ENCODE data around the gene EXOSC1.
"Not testable (repeated sequence)": the region's sequence is repeated elsewhere in the genome, so short reads cannot be mapped to it uniquely, and the experiment has no call there.

EXOSC1 gene, protein sequence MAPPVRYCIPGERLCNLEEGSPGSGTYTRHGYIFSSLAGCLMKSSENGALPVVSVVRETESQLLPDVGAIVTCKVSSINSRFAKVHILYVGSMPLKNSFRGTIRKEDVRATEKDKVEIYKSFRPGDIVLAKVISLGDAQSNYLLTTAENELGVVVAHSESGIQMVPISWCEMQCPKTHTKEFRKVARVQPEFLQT

DNA sequence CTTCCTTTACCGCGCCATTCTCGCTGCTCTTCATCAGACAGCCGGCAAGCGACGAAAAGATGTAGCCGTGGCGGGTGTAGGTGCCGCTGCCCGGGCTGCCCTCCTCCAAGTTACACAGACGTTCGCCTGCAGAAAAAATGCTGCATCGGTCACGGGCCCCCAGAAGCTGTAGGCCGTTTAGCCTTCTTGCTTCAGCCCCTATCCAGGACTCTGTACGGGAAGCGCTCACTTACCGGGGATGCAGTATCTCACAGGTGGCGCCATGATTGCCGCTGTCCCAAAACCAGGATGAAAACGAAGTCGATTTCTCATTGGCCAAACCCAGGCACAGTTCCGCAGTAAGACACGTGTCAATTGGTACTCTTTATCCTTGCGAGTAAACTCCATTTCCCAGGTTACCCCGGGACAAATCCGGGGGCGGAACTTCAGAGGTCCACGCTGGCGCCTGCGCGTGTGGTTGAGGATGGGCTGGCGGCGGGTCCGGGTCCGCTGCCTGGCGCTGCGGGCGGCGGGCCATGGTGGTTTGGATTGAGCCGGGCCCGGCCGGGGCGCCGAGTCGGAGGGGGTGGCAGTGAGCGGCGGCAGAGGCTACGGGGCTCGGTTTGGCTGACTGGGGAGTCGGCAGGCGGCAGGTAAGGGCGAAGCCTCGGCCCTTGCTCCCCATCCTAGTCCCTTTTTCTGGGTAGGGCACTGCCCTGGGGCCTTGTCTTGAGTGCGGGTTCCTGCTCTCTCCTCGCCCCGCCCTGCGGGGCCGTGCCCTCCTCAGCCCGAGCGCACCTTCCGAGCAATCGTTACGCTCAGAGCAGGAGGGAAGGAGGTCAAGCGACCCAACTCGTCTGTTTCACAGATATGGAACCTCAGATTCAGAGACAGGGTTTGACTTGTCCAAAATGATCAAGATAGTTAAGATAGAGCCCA, at the start of gene EXOSC1, which contains the start of gene ZDHHC16:
TSS of gene EXOSC1 (minus strand) at position 285 of the 918 bp plus-strand sequence. CDS start at position 264, 21 bp downstream.
TSS of gene ZDHHC16 (plus strand) at position 454 of the 918 bp plus-strand sequence. CDS start 5,501 bp downstream, outside the sequence.
- FAIRE-seq (no peak), DNase-seq (ENCODE audit: low spot score) (peak; percentile 96)

DNA sequence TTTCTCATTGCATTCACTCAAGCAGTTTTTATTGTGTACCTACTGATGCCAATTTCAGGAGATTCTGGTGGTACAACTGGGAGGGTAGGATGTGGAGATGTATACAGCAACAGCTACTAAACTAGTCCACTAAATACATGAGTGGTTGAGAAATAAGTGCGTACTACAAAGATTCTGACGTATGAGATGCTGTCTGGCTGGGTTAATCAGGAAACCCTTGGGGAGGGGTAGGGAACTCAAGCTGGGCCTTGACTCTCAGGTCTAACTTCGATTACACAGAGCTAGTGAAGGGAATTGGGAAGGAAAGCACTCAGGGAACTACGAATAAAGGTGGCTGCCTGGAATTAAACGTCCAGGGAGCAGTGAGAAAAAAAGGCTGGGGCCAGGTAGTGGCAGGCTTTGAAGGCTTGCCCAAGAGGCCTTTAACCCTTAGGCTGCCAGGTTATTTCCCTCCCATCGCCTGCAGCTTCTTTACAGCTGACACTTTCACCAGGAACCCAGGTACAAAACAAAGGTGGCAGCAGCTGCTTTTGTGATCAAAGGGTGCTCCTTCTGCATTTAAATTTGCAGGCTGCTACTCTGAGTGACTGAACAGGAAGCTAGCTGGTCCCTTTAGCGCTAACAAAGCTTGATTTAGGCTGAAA, 49.2 kb upstream of the EXOSC1 start:
- no peak for DNase-seq (ENCODE audit: low spot score)
- FAIRE-seq = no peak

- no peak for FAIRE-seq
Observed at GRCh38 chr10:97494151-97494550, 48.3 kb upstream of the EXOSC1 start.

GRCh38 chr10:97490592-97490991, 44.8 kb upstream of the EXOSC1 start:
- FAIRE-seq = no peak
- DNase-seq (ENCODE audit: low spot score) = no peak

More at GRCh38 chr10:97494151-97494550, 48.3 kb upstream of the EXOSC1 start:
- DNase-seq (ENCODE audit: low spot score) = no peak

DNA sequence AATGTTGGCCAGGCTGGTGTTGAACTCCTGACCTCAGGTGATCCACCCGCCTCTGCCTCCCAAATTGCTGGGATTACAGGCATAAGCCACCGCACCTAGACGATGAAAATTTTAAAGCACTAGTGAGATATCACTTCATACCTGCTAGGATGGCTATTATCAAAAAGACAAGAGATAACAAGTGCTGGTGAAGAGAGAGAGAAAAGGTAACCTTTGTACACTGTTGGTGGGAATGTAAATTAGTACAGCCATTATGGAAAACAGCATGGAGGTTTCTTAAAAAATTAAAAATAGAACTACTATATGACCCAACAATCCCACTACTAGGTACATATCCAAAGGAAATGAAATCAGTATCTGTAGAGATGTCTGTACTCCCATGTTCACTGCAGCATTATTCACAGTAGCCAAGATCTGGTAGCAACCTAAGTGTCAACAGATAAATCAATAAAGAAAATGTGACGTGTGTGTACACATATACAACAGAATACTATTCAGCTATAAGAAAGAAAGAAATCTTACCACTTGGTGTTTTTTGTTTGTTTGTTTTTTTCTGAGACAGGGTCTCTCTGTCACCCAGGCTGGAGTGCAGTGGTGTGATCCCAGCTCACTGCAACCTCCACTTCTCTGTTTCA, 40.0 kb upstream of the EXOSC1 start:
- DNase-seq (ENCODE audit: low spot score) (no peak), FAIRE-seq (no peak)

DNA sequence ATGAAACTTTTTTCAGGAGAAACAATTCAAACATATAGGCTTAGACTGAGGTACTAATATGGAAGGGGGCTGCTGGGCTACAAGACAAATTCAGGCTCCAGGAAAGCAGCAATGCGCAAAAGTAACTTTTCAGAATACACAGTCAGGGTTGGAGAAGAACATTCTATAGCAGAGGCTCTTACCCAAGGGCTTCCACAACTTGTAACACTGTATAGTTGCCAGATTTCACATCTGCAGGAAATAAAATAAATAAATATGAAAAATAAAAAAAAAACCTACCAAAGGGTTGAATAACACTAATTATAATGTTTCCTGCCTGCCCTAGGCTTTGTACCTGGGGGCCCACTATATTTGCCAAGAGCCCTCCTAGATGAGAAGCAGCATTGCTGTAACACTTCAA, 38.1 kb upstream of the EXOSC1 start:
- FAIRE-seq (no peak), DNase-seq (ENCODE audit: low spot score) (no peak)

- FAIRE-seq (no peak), DNase-seq (ENCODE audit: low spot score) (no peak)
Observed at GRCh38 chr10:97483506-97483905, 37.7 kb upstream of the EXOSC1 start.

GRCh38 chr10:97482381-97482780, 36.6 kb upstream of the EXOSC1 start:
- no peak for DNase-seq (ENCODE audit: low spot score)
- FAIRE-seq = no peak

DNA sequence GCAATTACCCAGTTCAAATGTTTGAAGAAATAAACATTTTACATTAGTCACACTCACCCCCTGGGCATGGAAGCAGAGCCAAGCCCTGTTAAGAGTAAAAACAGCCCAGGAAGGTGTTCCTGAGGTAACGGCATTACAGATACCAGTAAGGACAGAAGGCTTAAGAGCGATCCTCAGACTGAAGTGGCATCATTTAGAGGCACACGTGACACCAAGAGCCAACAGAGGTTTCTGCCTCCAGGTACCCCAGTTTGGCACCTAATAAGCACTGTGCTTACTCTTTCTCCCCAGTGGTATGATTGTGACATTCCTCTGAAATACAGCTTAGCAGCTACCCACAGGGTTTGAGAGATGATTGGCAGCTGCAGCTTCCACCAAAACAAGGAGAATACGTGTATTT, 35.3 kb upstream of the EXOSC1 start:
- DNase-seq (ENCODE audit: low spot score) (no peak), FAIRE-seq (no peak)

DNA sequence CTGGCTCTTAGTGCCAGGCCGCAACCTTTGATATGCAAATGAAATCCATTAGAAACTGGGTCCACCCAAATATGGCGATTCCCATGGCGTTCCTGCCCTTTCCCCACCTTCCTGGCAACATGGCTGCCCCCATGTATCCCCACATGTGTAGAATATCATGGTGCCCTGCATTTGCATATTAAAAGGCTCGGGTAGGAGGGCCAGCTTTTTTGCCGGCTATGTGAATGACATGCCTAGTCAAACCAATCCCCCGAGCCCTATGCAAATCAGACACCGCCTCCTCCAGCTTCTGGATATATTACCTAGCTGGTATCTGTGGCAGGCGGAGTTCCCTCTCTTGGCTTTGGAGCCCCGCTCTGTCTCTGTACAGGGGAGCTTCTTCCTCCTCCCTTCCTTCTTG, 34.1 kb upstream of the EXOSC1 start:
- no peak for FAIRE-seq
- no peak for DNase-seq (ENCODE audit: low spot score)

- DNase-seq (ENCODE audit: low spot score); FAIRE-seq: not testable (repeated sequence)
Observed at GRCh38 chr10:97479410-97479809, 33.6 kb upstream of the EXOSC1 start.

DNA sequence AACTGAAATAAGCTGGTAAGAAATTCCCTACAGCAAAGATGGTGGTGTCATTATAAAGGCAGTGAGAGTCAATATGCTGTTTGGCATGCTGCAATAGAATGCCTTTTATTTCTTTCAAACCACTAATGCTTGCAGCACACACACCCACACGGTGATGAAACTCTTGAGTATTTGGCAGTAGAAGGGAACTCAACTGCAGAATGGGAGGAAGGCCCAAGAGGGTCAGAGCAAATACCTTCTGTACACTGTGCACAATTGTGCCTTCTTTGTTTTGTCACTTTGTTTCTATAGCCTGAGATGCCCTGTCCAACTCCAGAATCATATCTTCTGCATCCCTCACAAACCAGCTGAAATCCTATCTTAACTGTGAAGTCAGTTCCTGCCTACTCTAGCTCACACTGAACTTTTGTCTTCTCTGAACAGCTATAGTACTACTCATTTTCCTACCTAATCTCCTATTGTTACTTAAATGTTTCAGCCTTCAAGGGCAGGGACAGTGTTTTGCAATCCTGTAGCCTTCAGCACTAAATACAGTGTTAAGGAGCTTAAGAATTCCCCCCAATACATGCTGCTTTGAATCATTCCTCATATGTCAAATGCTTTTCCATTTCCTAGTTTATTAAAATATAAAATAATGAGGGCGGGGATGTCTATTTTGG, 30.3 kb upstream of the EXOSC1 start:
- FAIRE-seq = no peak
- no peak for DNase-seq (ENCODE audit: low spot score)

GRCh38 chr10:97474918-97475317, 29.1 kb upstream of the EXOSC1 start:
- DNase-seq (ENCODE audit: low spot score) (no peak), FAIRE-seq (no peak)

DNA sequence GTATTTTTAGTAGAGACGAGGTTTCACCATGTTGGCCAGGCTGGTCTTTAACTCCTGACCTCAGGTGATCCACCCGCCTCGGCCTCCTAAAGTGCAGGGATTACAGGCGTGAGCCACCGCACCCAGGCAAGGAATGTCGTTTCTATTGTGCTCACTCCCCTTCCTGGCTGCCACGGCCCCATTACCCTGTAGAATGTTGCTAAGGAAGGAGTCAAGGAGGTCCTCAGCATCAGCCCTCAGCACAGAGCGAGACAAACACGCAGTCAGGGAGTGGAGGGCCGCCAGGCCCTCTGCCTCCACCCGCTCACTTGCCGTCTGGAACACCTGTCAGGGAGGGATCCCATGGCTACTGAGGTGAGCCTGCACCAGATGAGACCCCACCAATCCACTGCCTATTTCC, 23.0 kb upstream of the EXOSC1 start:
- not testable (repeated sequence) for FAIRE-seq; DNase-seq (ENCODE audit: low spot score)

DNA sequence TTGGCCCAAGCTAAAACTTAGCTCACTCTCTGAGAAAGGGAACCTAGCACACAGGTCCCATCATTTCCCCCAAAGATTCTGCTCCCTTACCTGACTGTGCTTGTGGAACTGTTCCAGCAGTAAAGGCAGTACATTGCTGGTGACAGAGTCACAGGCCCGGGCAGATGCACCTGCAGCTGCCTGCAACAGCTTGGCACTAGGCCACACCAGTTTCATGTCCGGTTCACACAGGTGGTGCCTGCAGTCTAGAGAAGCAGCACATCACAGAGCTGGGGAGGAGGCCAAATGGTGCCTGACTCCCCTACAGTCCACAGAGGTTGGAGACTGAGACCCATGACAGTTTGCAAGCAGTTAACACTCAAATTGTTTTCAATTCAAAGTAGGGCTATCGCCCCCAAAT, 22.4 kb upstream of the EXOSC1 start:
- no peak for FAIRE-seq
- peak; percentile 23 for DNase-seq (ENCODE audit: low spot score)

GRCh38 chr10:97466755-97467154, 20.9 kb upstream of the EXOSC1 start:
- FAIRE-seq (no peak), DNase-seq (ENCODE audit: low spot score) (peak; percentile 76)

- DNase-seq (ENCODE audit: low spot score) (no peak), FAIRE-seq (no peak)
Observed at GRCh38 chr10:97465982-97466381, 20.2 kb upstream of the EXOSC1 start.

DNA sequence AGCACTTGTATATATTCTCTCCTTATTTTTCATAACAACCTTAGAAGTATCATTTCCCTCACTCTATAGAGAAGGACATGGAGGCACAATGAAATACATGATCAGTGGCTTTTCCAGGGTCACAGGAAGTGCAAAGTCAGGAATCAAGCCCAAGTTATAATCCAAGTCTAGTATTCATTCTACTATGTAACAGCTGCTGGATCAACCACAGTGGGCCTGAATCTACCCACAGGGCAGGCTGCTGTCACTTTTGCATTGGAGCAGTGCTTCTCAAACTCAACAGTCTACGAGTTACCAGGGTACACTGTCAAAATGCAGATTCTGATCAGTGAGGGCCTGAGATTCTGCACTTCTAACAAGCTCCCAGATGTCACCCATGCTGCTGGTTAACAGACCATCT, 18.4 kb upstream of the EXOSC1 start:
- no peak for DNase-seq (ENCODE audit: low spot score)
- no peak for FAIRE-seq

DNA sequence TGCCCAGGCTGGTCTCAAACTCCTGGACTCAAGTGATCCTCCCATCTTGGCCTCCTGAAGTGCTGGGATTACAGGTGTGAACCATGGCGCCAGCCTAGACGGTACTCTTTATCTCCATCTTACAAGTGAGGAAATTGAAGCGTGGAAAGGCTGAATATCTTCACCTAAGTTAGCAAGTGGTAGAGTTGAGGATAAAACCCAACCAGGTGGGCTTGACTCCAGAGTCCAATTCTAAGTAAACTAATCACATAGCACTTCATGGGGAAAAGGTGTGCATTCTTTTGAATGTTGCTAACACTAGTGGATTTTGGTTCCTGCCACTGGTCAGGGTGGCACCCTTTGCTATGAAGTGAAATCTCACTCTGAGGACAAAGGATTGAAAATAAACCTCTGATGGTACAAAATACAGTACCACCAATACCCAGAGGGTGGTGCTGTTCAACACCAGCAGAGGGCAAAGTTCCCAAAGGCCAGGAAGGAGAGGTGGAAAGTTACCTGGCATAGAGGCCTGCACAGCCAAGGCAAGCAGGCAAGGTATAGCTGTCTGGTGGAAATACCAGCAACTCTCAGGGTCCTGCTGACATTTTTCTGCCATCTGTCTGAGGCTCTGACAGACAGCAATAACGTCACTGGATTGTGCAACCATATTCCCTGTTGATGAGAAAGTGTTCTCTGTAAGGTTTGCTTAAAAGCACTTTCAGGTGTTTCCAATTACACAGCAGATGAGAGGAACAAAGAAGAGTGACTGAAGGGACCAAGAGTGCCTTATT, 17.7 kb upstream of the EXOSC1 start:
- DNase-seq (ENCODE audit: low spot score) (peak; percentile 53), FAIRE-seq (no peak)

DNA sequence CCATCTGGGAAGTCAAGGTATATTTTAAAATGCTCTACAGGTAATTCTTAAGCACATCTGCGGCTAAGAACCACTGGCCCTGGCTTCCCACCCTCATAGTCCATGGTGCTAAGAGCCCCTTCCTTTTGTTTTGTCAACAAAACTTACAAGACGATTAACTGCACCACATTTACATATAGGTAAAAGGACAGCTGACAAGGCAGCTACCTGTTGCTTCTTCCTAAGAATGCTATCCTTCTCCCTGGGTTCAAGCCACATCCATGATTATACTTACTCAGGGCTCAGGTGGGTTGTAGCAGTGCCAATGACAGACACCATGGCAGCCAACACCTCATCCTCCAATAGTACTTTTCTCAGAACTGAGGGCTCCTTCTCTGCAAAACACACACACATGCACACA, 16.5 kb upstream of the EXOSC1 start:
- DNase-seq (ENCODE audit: low spot score) (no peak), FAIRE-seq (no peak)

All from urothelium cell line (cell line).